Pancreas (tissue), 10 donors: Measurements from ENCODE around the gene CHAC1. TPM values are rescaled to one million over a fixed set of nuclear protein-coding genes. Genes with fewer than 3 reads are reported as not detected.

Source experiments
- ATAC-seq, 4 donors: fragments of 200-7000 bp; cut with Tn5 transposase; one replicate each; pipeline versions ENCODE4 v1.8.0 to v1.9.1; 2020; ENCODE audit warnings: mild to moderate bottlenecking in 4 of 4, moderate library complexity in 4 of 4
- DNase-seq, 6 donors: peaks; one replicate each; pipeline ENCODE4 v3.0.0-alpha.2; 2020
- FAIRE-seq: peaks from 2 replicates; lab custom pipeline; 2012; peaks lifted over from hg19 to GRCh38; lab: Jason Lieb, UNC
- H3K27ac ChIP-seq, 4 donors: fragments of 200-600 bp; sonication (generic); 1 replicate in 3 of 4; 2 replicates in 1 of 4; pipeline versions ENCODE4 v1.5.0 to v1.8.0; 2020
- H3K27me3 ChIP-seq, 4 donors: fragments of 200-600 bp; one replicate each; pipeline ENCODE4 v1.8.0; 2021
- H3K36me3 ChIP-seq, 3 donors: fragments of 200-600 bp; sonication (generic) in 1 of 3; one replicate each; pipeline versions ENCODE4 v1.5.0 to v1.8.0; 2020 to 2021
- H3K4me1 ChIP-seq, 3 donors: fragments of 200-600 bp; one replicate each; pipeline ENCODE4 v1.8.0; 2021
- H3K4me3 ChIP-seq, 4 donors: fragments of 200-600 bp; sonication (generic) in 2 of 4; one replicate each; pipeline versions ENCODE4 v1.5.0 to v1.8.0; 2020 to 2021
- H3K9me3 ChIP-seq, 4 donors: fragments of 200-600 bp; one replicate each; pipeline ENCODE4 v1.8.0; 2021
- WGBS, 2 donors: extraction: QIAGEN DNeasy Blood & Tissue Kit; methylation state at CpG; one replicate each; pipeline ENCODE4 v1.1.7; 2013; 5-methylcytosine and 5-hydroxymethylcytosine counted together
- intact Hi-C, 3 donors: fragments of 100-400 bp; cut with DNase I; formaldehyde crosslinking; loops; one replicate each; pipeline versions ENCODE4 v1.11.1 to v1.14.2; 2022
- polyA plus RNA-seq, 2 donors: library from polyadenylated mRNA; stranded (reverse); fragments of 200-250 nt; gene quantifications; one replicate each; pipeline ENCODE4 v1.2.3, GENCODE V29; 2013
- total RNA-seq, 6 donors: library from RNA; stranded (reverse); fragmentation: NEBNext Ultra II Directional in 4 of 6; extraction: Animal tissue kit (Norgen Biotek cat#: 25700) in 4 of 6; gene quantifications; one replicate each; pipeline versions ENCODE4 v1.2.1 to v1.2.4, GENCODE V29; 2021 to 2023
- TF ChIP-seq, protein P1 (sequence below), 4 donors: fragments of 200-600 bp; sonication (generic) in 3 of 4; IDR thresholded peaks; one replicate each; pipeline versions ENCODE4 v1.5.0 to v1.8.0; 2021; ENCODE audit warnings: antibody characterized with exemption in 4 of 4
- donor health status: healthy with polysubstance abuse.
- donor health status: DM: no; HTN: no; CAD: no; lungs with moderate emphysema.
- donor health status: DM: no; HTN: no; CAD: no.
- donor health status: control.
- donor health status: control.
- donor health status: Bipolar disorder and iron deficiency.
- donor health status: DM: yes; HTN: yes; CAD: no.
- donor health status: DM: no; HTN: no; CAD: no.
- donor health status: DM: no; HTN: no; CAD: no.
- donor health status: DM: yes; HTN: yes; CAD: no.

CHAC1 gene
- total and polyA plus RNA-seq, 8 donors, result 0.40 to 90.5 (median 2.3) TPM

DNA sequence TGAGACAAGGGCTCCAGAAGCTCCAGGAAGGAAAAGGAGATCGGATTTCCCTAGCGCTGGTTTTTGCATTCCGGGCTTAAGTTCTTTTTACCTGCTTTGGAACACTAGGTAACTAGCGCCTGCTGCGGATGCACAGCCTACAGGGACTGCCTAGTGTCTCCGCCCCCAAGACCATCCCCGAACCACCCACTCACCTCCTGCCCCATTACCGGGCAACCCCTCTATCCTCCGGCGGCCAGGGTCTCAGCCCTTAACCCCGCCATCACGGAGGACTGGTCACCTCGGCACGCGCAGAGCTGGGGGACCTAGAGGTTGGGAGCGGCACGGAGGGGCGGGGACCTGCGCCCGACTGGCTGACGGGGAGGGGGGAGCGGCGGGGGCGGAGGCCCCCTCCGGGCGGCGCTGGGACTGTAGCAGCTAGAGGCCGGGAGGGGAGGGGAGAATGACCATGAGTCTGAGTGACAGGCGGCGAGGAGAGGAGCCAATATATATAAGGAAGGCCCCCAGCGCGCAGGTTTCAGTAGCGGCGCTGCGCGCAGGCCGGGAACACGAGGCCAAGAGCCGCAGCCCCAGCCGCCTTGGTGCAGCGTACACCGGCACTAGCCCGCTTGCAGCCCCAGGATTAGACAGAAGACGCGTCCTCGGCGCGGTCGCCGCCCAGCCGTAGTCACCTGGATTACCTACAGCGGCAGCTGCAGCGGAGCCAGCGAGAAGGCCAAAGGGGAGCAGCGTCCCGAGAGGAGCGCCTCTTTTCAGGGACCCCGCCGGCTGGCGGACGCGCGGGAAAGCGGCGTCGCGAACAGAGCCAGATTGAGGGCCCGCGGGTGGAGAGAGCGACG, 24.2 kb upstream of the CHAC1 start, which contains the start of gene DLL4:
Gene DLL4 (plus strand): TSS at position 520 of the 839 bp plus-strand sequence. CDS start 329 bp downstream, outside the sequence.
- H3K4me1 ChIP-seq, result peaks cover 15 to 36% (median 27%) of the 10 kb centered on the region in 3 donors
- H3K27ac ChIP-seq, result peak within 1 kb of the TSS in 1 of 4 donors; percentile 17
- H3K9me3 ChIP-seq, result no peaks in the 10 kb centered on the region
- FAIRE-seq, result no peak
- TF ChIP-seq, protein P1, sequence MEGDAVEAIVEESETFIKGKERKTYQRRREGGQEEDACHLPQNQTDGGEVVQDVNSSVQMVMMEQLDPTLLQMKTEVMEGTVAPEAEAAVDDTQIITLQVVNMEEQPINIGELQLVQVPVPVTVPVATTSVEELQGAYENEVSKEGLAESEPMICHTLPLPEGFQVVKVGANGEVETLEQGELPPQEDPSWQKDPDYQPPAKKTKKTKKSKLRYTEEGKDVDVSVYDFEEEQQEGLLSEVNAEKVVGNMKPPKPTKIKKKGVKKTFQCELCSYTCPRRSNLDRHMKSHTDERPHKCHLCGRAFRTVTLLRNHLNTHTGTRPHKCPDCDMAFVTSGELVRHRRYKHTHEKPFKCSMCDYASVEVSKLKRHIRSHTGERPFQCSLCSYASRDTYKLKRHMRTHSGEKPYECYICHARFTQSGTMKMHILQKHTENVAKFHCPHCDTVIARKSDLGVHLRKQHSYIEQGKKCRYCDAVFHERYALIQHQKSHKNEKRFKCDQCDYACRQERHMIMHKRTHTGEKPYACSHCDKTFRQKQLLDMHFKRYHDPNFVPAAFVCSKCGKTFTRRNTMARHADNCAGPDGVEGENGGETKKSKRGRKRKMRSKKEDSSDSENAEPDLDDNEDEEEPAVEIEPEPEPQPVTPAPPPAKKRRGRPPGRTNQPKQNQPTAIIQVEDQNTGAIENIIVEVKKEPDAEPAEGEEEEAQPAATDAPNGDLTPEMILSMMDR (IDR thresholded peaks at IDR 0.05), result no peak
- intact Hi-C loops, result no loop called here
- peak within 1 kb of the TSS; percentile 10 to 52 (median 24) for H3K4me3 ChIP-seq
- 0 to 1% methylated on average over 67 to 71 of the region's 71 CpGs for WGBS, 2 donors
- H3K36me3 ChIP-seq, result no peaks in the 10 kb centered on the region
- peak in 5 of 6 donors; percentile 49 to 84 (median 67) for DNase-seq
- peak; percentile 32 to 71 (median 58) for ATAC-seq
- peaks cover 0 to 11% (median 2%) of the 10 kb centered on the region in 4 donors for H3K27me3 ChIP-seq

DNA sequence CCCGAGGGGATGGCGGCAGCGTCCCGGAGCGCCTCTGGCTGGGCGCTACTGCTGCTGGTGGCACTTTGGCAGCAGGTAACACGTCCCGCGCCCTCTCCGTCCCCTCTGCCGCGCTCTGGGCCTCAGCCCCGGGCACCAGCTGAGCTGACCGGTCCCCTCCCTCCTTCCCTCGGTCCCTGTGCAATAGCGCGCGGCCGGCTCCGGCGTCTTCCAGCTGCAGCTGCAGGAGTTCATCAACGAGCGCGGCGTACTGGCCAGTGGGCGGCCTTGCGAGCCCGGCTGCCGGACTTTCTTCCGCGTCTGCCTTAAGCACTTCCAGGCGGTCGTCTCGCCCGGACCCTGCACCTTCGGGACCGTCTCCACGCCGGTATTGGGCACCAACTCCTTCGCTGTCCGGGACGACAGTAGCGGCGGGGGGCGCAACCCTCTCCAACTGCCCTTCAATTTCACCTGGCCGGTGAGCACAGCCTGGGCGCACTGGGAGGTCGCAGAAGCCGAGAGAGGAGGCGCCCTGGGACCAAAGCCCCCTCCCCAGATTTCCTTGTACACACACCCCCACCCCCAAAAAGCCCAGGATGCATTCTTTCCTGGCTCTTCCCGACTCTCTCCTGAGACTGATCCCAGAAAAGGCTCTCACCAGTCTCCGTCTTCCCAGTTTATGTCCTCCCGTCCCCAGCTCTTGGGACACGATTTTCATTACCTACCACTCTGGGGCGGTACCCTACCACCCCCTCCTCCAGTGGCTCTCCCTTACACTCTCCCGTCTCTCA, 23.4 kb upstream of the CHAC1 start:
- ATAC-seq (peak; percentile 35 to 62 (median 52)), DNase-seq (peak in 4 of 6 donors; percentile 53 to 88 (median 68)), FAIRE-seq (no peak)
- H3K27ac ChIP-seq, result peak overlapping the region in 1 of 4 donors; percentile 17
- no peaks in the 10 kb centered on the region for H3K9me3 ChIP-seq
- TF ChIP-seq, protein P1 (IDR thresholded peaks at IDR 0.05), result no peak
- no peaks in the 10 kb centered on the region for H3K36me3 ChIP-seq
- intact Hi-C loops, result no loop called here
- peak overlapping the region; percentile 10 to 52 (median 24) for H3K4me3 ChIP-seq
- H3K27me3 ChIP-seq, result peaks cover 0 to 11% (median 2%) of the 10 kb centered on the region in 4 donors
- H3K4me1 ChIP-seq, result peaks cover 15 to 36% (median 27%) of the 10 kb centered on the region in 3 donors
- 1 to 2% methylated on average over 44 to 56 of the region's 56 CpGs for WGBS, 2 donors

DNA sequence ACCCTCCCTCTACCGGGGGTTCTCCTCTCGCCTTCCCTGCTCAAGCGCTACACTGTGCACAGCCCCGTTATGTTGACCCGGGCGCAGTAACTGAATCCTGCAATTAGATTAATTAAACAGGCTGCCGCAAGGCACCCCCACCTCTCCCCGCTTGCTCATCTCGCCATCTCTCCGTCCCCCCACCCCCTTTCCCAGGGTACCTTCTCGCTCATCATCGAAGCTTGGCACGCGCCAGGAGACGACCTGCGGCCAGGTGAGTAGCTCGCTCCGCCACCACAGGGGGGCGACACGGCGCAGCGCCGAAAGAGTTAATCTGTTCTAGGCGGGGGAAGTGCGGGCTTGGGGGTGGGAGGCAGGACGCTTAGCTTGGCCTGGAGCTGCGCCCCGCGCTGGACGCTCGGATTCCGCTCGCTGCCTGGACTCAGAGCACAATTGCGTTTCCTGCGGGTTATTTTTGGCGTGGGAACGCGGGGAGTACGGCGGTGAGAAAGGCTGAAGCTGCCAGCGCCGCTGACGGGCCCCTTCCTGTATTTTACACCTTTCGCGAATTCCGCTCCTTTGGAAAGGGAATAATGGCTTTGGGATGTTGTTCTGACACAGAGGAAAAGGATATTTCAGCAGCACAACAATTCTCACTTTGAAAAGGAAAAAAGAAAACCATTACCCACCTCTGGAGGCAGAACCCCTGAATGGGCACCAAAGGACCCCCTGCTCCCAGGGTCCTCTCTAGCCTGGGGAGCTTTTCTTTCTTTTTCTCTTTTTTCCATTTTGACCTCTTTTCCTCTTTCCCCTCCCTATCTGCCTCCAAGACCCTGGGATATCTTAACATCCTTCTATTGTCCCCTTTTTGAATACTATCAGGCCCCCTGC, 22.6 kb upstream of the CHAC1 start:
- ATAC-seq, result peak; percentile 16 to 48 (median 32)
- H3K27me3 ChIP-seq, result peaks cover 0 to 11% (median 2%) of the 10 kb centered on the region in 4 donors
- TF ChIP-seq, protein P1 (IDR thresholded peaks at IDR 0.05), result peak in 2 of 4 donors; percentile 22 to 29
- intact Hi-C loops, result no loop called here
- peak in 5 of 6 donors; percentile 38 to 79 (median 62) for DNase-seq
- no peak overlapping the region for H3K27ac ChIP-seq
- peaks cover 15 to 36% (median 27%) of the 10 kb centered on the region in 3 donors for H3K4me1 ChIP-seq
- H3K36me3 ChIP-seq, result no peaks in the 10 kb centered on the region
- WGBS, 2 donors, result 1 to 2% methylated on average over 45 to 46 of the region's 46 CpGs
- peak overlapping the region in 2 of 4 donors; percentile 29 to 52 for H3K4me3 ChIP-seq
- H3K9me3 ChIP-seq, result no peaks in the 10 kb centered on the region
- FAIRE-seq, result no peak

DNA sequence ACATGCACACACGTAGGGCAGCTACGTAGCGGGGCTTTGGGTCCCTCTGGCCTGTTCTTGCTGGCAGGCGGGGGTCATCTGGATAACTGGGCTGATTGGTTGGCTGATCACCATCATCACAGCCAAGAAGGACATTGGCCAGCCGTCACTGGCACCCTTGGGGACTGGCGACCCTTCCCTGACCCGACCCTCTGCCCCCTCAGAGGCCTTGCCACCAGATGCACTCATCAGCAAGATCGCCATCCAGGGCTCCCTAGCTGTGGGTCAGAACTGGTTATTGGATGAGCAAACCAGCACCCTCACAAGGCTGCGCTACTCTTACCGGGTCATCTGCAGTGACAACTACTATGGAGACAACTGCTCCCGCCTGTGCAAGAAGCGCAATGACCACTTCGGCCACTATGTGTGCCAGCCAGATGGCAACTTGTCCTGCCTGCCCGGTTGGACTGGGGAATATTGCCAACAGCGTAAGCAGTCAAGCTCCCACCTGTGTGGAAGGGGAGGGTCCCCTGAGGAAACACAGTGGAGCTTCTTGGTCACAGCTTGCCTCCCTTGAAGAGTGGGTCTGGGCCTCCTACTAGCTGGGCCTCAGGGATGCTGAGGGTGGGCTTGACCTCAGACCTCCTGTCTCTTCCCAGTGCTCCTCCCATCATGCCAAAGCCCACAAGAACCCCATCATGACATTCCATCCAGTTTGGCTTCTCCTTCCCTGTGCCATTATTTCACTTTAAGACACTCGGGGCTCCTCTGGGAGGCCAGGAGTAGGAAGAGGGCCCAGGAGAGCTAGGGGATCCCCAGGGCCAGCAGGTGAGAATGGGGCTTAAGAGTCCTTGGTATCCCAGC, 21.8 kb upstream of the CHAC1 start:
- Histone ChIP-seq H3K27ac (no peak overlapping the region), H3K9me3 (no peaks in the 10 kb centered on the region), H3K4me1 (peaks cover 15 to 31% (median 27%) of the 10 kb centered on the region in 3 donors), H3K27me3 (peaks cover 0 to 11% (median 2%) of the 10 kb centered on the region in 4 donors), H3K4me3 (peak overlapping the region in 1 of 4 donors; percentile 52), H3K36me3 (no peaks in the 10 kb centered on the region)
- ATAC-seq (no peak), FAIRE-seq (no peak), DNase-seq (peak in 1 of 6 donors; percentile 50)
- TF ChIP-seq, protein P1 (IDR thresholded peaks at IDR 0.05), result no peak
- 62 to 71% methylated on average over 16 of the region's 16 CpGs for WGBS, 2 donors
- intact Hi-C loops, result no loop called here
